GM12801 (cell line): ENCODE data around the gene HIF1A.

Experiments used
- TF ChIP-seq, protein P1 (sequence below): IDR thresholded peaks from one replicate; pipeline ENCODE4 v1.5.1; 2011; ENCODE audit warnings: control low read depth; ENCODE audit not compliant: insufficient read length; ENCODE audit errors: extremely low read depth

Gene HIF1A

DNA sequence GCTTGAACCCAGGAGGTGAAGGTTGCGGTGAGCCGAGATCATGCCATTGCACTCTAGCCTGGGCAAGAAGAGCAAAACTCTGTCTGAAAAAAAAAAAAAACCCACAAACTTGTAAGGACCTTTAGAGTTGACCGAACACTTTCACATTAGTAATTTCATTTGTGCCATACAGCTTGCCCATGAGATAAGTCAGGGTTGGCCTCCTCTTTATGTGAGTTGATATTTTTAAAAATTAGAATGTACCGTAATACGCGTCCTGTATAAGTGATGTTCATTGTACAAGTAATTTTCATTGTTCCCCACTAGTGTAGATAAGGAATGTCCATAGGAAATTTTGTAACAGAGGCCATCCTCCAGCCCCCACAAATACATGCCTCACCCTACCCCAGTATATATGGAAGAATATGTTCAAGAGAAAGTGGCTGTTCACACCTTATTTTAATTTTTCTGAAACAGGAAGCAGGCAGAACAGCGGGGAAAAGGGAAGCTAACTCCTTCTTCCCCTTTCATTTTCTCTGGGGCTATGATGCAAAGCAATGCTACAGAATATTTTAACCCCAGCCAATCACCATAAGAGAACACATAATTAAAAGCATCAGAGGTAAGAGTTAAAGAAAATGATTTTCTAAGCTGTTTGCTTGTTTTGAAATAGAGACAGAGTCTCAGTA, 31.9 kb upstream of the HIF1A start:
- TF ChIP-seq, protein P1, sequence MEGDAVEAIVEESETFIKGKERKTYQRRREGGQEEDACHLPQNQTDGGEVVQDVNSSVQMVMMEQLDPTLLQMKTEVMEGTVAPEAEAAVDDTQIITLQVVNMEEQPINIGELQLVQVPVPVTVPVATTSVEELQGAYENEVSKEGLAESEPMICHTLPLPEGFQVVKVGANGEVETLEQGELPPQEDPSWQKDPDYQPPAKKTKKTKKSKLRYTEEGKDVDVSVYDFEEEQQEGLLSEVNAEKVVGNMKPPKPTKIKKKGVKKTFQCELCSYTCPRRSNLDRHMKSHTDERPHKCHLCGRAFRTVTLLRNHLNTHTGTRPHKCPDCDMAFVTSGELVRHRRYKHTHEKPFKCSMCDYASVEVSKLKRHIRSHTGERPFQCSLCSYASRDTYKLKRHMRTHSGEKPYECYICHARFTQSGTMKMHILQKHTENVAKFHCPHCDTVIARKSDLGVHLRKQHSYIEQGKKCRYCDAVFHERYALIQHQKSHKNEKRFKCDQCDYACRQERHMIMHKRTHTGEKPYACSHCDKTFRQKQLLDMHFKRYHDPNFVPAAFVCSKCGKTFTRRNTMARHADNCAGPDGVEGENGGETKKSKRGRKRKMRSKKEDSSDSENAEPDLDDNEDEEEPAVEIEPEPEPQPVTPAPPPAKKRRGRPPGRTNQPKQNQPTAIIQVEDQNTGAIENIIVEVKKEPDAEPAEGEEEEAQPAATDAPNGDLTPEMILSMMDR: no peak

DNA sequence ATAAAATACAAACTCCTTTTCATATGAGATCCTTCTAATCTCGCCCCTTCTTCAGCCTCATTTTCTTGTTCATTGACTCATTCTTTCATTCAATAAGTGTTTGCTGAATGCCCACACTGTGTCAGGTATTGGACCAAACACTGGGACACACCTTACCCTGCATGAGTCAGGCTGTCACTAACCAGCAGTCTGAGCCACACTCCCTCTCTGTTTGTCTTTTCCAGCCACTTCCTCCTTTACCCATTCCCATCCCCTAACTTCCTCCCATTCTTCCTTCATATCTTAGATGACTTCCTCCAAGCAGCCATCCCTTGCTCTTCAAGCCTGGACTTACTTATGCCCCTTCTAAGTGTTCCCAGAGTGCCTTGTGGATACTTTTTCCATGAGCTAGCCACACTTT, 27.0 kb upstream of the HIF1A start:
- TF ChIP-seq, protein P1: no peak

DNA sequence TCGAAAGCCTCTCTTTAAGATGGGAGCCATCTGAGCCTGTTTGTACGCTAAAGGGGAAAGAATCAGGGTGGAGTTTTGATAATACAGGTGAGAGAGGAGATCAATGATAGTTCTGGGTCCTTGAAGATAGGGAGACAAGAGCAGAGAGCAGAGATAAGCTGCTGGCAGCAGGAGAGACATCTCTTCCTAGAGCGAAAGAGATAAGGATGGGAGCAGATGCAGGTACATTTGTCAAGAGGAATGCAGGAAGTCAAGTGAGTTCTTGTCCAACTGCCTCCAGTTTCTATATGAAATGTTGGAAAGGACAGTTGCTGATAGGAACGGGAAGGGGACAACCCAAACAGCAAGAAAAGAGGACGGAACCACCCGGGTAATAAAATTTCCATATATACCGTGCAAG, 24.7 kb upstream of the HIF1A start:
- TF ChIP-seq, protein P1: no peak

DNA sequence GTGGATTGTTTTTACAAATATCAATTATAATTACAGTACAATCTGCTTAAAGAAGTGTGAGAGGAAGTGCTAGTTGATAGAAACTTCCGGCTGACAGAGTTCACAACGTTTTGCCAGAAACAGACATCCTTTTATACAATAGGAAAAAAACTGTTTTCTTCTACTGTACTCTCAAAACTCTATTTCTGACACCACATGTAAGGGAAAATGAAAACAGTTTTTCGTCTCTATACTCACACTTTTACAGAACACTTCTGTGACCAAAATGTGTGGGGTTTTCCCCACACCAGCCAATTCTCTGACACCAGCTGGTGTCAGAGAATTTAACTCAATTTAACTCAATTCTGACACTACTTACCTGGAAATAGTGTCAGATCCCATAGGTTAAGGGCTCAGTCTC, 24.2 kb upstream of the HIF1A start:
- TF ChIP-seq, protein P1: no peak

DNA sequence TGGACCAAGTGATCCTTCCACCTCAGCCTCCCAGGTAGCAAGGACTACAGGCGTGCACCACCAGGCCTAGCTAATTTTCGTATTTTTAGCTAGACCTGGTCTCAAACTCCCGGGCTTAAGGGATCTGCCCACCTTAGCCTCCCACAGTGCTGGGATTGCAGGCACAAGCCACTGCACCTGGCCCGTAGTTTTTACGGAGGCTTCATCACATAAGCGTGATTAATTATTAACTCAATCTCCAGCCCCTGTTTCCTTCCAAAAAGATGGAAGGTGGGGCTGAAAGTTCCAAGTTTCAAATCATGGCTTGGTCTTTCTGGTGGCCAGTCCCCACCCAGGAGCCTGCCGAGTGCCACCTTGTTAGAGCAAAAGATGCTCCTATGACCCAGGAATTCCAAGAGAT, 22.5 kb upstream of the HIF1A start:
- TF ChIP-seq, protein P1: no peak

DNA sequence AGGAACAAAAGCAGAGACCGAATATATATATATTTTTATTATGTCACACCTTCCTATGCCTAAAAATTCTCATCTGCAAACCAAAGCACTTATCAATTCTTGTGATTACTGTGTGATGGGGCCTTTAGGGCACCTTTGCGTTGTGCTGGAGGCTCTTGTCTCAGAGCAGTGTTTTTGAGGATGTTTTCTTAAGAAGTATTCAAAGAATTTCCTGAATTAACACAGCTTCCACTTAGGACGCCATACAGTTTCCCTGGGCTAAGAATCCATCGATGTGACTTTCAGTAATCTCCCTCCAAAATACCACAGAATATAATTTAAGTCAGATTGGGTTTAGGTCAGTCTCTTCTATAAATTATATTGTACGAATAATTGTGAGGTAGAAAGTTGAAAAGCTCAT, 22.0 kb upstream of the HIF1A start:
- TF ChIP-seq, protein P1: no peak

DNA sequence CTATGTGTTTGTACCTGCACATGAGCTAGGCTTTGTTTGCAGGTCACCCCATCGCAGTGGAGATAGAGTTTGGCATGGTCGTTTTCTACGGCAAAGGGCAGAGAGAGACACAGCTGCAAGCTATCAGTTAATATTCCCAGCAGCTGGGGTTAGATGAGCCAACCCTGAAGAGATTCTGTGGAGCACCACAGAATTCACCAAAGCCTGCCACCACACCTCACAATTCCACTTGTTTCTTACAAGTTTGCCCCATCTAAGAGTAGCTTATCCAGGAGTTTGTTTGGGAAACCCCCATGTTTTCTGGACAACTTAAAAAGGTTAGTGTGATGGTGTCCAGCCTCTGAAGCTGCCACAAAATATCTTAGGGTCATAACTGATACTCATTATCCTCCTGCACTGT, 20.0 kb upstream of the HIF1A start:
- TF ChIP-seq, protein P1: no peak
